ENCODE measurements around the gene OTOP3.

DNA sequence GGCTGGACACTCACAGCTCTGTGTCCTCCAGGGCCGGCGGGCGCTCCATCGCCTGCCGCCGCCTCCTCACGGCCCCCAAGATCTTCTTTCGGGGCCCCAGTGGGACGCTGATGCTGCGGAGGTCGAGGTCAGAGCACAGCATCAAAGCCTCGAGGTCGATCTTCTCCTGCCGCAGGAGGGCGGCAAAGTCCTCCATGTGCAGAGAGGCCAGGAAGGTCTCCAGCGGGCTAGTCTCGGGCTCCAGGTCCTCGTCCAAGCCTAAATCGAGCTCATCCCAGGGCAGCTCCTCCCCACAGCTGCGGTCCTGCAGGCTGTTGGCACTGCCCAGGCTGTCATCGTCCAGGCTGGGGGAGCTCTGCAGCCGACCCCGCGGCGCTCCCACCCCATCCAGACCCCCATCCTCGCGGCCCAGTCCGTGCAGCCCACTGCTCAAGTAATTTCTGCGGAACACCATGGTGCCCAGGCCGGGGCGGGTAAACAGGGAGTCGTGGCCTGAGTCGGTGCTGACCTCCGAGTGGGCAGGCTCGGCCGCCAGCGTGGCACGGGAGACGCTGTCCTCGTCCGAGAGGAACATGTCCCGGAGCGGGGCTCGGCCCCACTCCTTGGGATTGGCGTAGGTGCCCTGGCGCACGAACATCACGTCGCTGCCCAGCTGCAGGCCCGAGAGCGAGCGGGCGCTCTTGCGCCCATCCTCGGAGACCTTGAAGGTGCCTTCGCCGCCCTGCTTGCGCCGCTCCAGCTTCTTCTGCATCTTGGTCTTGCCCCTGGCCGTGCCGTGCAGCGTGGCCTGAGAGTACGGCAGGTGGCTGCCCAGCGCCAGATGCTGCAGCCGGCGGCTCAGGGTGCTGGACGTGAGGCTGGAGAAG lies 16.0 kb upstream of the OTOP3 start:
- TF ChIP-seq CTCF (IDR thresholded peaks at IDR 0.05) = no peak
- no peak for TF ChIP-seq POLR2A (IDR thresholded peaks at IDR 0.05)

Measured in esophagus squamous epithelium (tissue), 4 donors.